DND-41 (cell line): ENCODE data around the gene TMEM175.
"Not testable (repeated sequence)": the region's sequence is repeated elsewhere in the genome, so short reads cannot be mapped to it uniquely, and the experiment has no call there.

Experiments
- ATAC-seq: fragments of 200-7000 bp; cut with Tn5 transposase; 3 replicates; pipeline ENCODE4 v1.9.1; 2021; ENCODE audit warnings: low read depth; ENCODE audit not compliant: insufficient read depth
- DNase-seq: peaks from one replicate; pipeline ENCODE4 v3.0.0-alpha.2; 2020
- H2AFZ ChIP-seq: 2 replicates; pipeline ENCODE4 v1.6.0; 2012; ENCODE audit warnings: low read depth, low read length
- H3K27ac ChIP-seq: 2 replicates; pipeline ENCODE4 v1.5.1; 2012; ENCODE audit warnings: low read length, inconsistent platforms
- H3K27me3 ChIP-seq: fragments of 200-600 bp; sonication (generic); 2 replicates; pipeline ENCODE4 v1.6.0; 2012; ENCODE audit warnings: low read length, mild to moderate bottlenecking, inconsistent platforms; ENCODE audit not compliant: insufficient read depth, poor library complexity
- H3K36me3 ChIP-seq: 2 replicates; pipeline ENCODE4 v1.5.1; 2012; ENCODE audit warnings: low read length, inconsistent platforms; ENCODE audit not compliant: insufficient read depth
- H3K4me1 ChIP-seq: 2 replicates; pipeline ENCODE4 v1.5.1; 2012; ENCODE audit warnings: mild to moderate bottlenecking, low read length; ENCODE audit not compliant: insufficient read depth
- H3K4me2 ChIP-seq: 2 replicates; pipeline ENCODE4 v1.6.0; 2012; ENCODE audit warnings: mild to moderate bottlenecking, moderate library complexity, low read length, inconsistent platforms; ENCODE audit not compliant: insufficient read depth
- H3K4me3 ChIP-seq, 2 experiments: fragments of 200-600 bp in 1 of 2; shearing (Covaris generic) in 1 of 2; 2 replicates each; pipeline ENCODE4 v1.5.1; 2012 to 2016; ENCODE audit warnings: inconsistent platforms in 2 of 2, low read length in 2 of 2, mild to moderate bottlenecking in 2 of 2, low read depth in 1 of 2, moderate library complexity in 1 of 2
- H3K79me2 ChIP-seq: 2 replicates; pipeline ENCODE4 v1.6.0; 2012; ENCODE audit warnings: low read length, inconsistent platforms; ENCODE audit not compliant: insufficient read depth
- H3K9ac ChIP-seq: 2 replicates; pipeline ENCODE4 v1.6.0; 2012; ENCODE audit warnings: low read depth, mild to moderate bottlenecking, inconsistent platforms, low read length, moderate library complexity
- H3K9me3 ChIP-seq: 2 replicates; pipeline ENCODE4 v1.5.1; 2012; ENCODE audit warnings: low read length, moderate library complexity, mild to moderate bottlenecking, inconsistent platforms; ENCODE audit not compliant: insufficient read depth, severe bottlenecking
- H4K20me1 ChIP-seq: 2 replicates; pipeline ENCODE4 v1.6.0; 2012; ENCODE audit warnings: low read length; ENCODE audit not compliant: insufficient read depth
- CTCF ChIP-seq: IDR thresholded peaks from 2 replicates; pipeline ENCODE4 v1.5.1; 2012; ENCODE audit warnings: borderline replicate concordance, low read length, moderate library complexity, mild to moderate bottlenecking; ENCODE audit not compliant: poor library complexity, severe bottlenecking; ENCODE audit errors: extremely low read depth
- EZH2 ChIP-seq: IDR thresholded peaks from 3 replicates; pipeline ENCODE4 v1.6.1; 2012; ENCODE audit warnings: borderline replicate concordance, low read depth, mild to moderate bottlenecking, moderate library complexity, low read length, inconsistent platforms; ENCODE audit not compliant: severe bottlenecking

The TMEM175 gene

GRCh38 chr4:926538-926937, 5.7 kb upstream of the TMEM175 start:
- no peaks in the 10 kb centered on the region for H3K27me3 ChIP-seq
- no peak for TF ChIP-seq CTCF
- TF ChIP-seq EZH2 = no peak
- H3K36me3 ChIP-seq = peaks cover 12% of the 10 kb centered on the region
- ATAC-seq = no peak
- peaks cover 42% of the 10 kb centered on the region for H3K4me1 ChIP-seq
- no peaks in the 10 kb centered on the region for H3K9me3 ChIP-seq
- no peak overlapping the region for H3K27ac ChIP-seq
- no peak for DNase-seq
- H3K4me2 ChIP-seq = no peak overlapping the region
- peaks cover 90% of the 10 kb centered on the region for H3K79me2 ChIP-seq
- peaks cover 78% of the 10 kb centered on the region for H4K20me1 ChIP-seq
- H3K9ac ChIP-seq = no peak overlapping the region
- no peak overlapping the region for H3K4me3 ChIP-seq
- no peak overlapping the region for H2AFZ ChIP-seq

- ATAC-seq, H3K4me3 ChIP-seq, H3K9me3 ChIP-seq, H3K27me3 ChIP-seq, DNase-seq, H3K27ac ChIP-seq, H3K9ac ChIP-seq, H2AFZ ChIP-seq, H3K4me2 ChIP-seq: not testable (repeated sequence)
- Histone ChIP-seq H4K20me1 (peaks cover 72% of the 10 kb centered on the region), H3K4me1 (peaks cover 32% of the 10 kb centered on the region), H3K36me3 (peaks cover 17% of the 10 kb centered on the region), H3K79me2 (peaks cover 88% of the 10 kb centered on the region)
Measured at GRCh38 chr4:927566-927965, 4.7 kb upstream of the TMEM175 start.

- Histone ChIP-seq H3K36me3 (peaks cover 12% of the 10 kb centered on the region), H3K4me1 (peaks cover 36% of the 10 kb centered on the region), H2AFZ (no peak overlapping the region), H3K4me3 (no peak overlapping the region), H3K4me2 (peak overlapping the region; percentile 76; the same call in 1 of the 2 replicates), H3K27me3 (no peaks in the 10 kb centered on the region), H3K79me2 (peaks cover 86% of the 10 kb centered on the region), H3K27ac (no peak overlapping the region), H3K9me3 (no peaks in the 10 kb centered on the region), H4K20me1 (peaks cover 57% of the 10 kb centered on the region), H3K9ac (no peak overlapping the region)
- DNase-seq = no peak
- no peak for ATAC-seq
- TF ChIP-seq CTCF = no peak
- no peak for TF ChIP-seq EZH2
Measured at GRCh38 chr4:929096-929765, 3.0 kb upstream of the TMEM175 start.

GRCh38 chr4:930028-930551, 2.2 kb upstream of the TMEM175 start:
- Histone ChIP-seq H3K36me3 (peaks cover 12% of the 10 kb centered on the region), H3K79me2 (peaks cover 77% of the 10 kb centered on the region), H3K27me3 (no peaks in the 10 kb centered on the region), H2AFZ (no peak overlapping the region), H3K4me3 (peak overlapping the region in 1 of 2 experiments; percentile 63; a peak in 3 of 4 replicates), H3K9ac (peak overlapping the region; percentile 97), H4K20me1 (peaks cover 48% of the 10 kb centered on the region), H3K27ac (no peak overlapping the region), H3K9me3 (no peaks in the 10 kb centered on the region), H3K4me1 (peaks cover 36% of the 10 kb centered on the region), H3K4me2 (peak overlapping the region; percentile 76)
- DNase-seq (no peak), ATAC-seq (no peak)
- no peak for TF ChIP-seq CTCF
- no peak for TF ChIP-seq EZH2
